Smooth muscle cell (in vitro differentiated cells): ENCODE measurements around the gene BPIFA2. TPM values are rescaled to one million over a fixed set of nuclear protein-coding genes. Genes with fewer than 3 reads are reported as not detected.

Experiments
- DNase-seq: peaks from one replicate; lab custom pipeline; 2025; ENCODE audit not compliant: unreplicated experiment; lab: John Stamatoyannopoulos, UW
- H2AFZ ChIP-seq: fragments of 200-600 bp; sonication (generic); 2 replicates; pipeline ENCODE4 v1.6.0; 2016; ENCODE audit warnings: antibody characterized with exemption, low read depth, mild to moderate bottlenecking
- H3F3A ChIP-seq: fragments of 200-600 bp; sonication (generic); 2 replicates; pipeline ENCODE4 v1.6.0; 2017; ENCODE audit warnings: antibody characterized with exemption, low read depth
- H3K27ac ChIP-seq: fragments of 200-600 bp; sonication (generic); 2 replicates; pipeline ENCODE4 v1.5.1; 2016; ENCODE audit warnings: low read depth, mild to moderate bottlenecking
- H3K27me3 ChIP-seq: fragments of 200-600 bp; sonication (generic); 2 replicates; pipeline ENCODE4 v1.6.1; 2016; ENCODE audit warnings: low read depth, mild to moderate bottlenecking
- H3K36me3 ChIP-seq: fragments of 200-600 bp; sonication (generic); 2 replicates; pipeline ENCODE4 v1.5.1; 2016; ENCODE audit warnings: low read depth
- H3K4me1 ChIP-seq: fragments of 200-600 bp; sonication (generic); 2 replicates; pipeline ENCODE4 v1.5.1; 2016; ENCODE audit warnings: low read depth
- H3K4me2 ChIP-seq: fragments of 200-600 bp; sonication (generic); 2 replicates; pipeline ENCODE4 v1.6.0; 2016; ENCODE audit warnings: mild to moderate bottlenecking
- H3K4me3 ChIP-seq: fragments of 200-600 bp; sonication (generic); 2 replicates; pipeline ENCODE4 v1.5.1; 2016; ENCODE audit warnings: mild to moderate bottlenecking
- H3K79me2 ChIP-seq: fragments of 200-600 bp; sonication (generic); 2 replicates; pipeline ENCODE4 v1.6.0; 2016; ENCODE audit warnings: low read depth, mild to moderate bottlenecking
- H3K9ac ChIP-seq: fragments of 200-600 bp; sonication (generic); 2 replicates; pipeline ENCODE4 v1.6.0; 2016; ENCODE audit warnings: low read depth
- H3K9me3 ChIP-seq: fragments of 200-600 bp; sonication (generic); replicated peaks from 2 replicates; pipeline ENCODE4 v1.5.1; 2016; ENCODE audit warnings: low read depth
- H4K20me1 ChIP-seq: fragments of 200-600 bp; sonication (generic); 2 replicates; pipeline ENCODE4 v1.6.0; 2016; ENCODE audit warnings: low read depth
- WGBS: methylation state at CpG from one replicate; pipeline ENCODE4 v1.1.7; 2016; ENCODE audit warnings: low lambda C conversion rate; 5-methylcytosine and 5-hydroxymethylcytosine counted together
- polyA plus RNA-seq: library from polyadenylated mRNA; unstranded; fragments of >200 nt; fragmentation: Nextera tagmentation; extraction: Ambion mirVana; gene quantifications from 2 replicates; pipeline ENCODE4 v1.2.1, GENCODE V29; 2016
- total RNA-seq: library from RNA; depleted of rRNA; stranded (reverse); fragments of >200 nt; gene quantifications from 2 replicates; pipeline ENCODE4 v1.2.3, GENCODE V29; 2014
- TF ChIP-seq, protein P1 (sequence below): fragments of 200-600 bp; sonication (generic); IDR thresholded peaks from 2 replicates; pipeline ENCODE4 v1.5.1; 2017; ENCODE audit warnings: borderline replicate concordance, mild to moderate bottlenecking, antibody characterized with exemption; ENCODE audit not compliant: insufficient read depth, poor library complexity, severe bottlenecking

BPIFA2 gene
- total and polyA plus RNA-seq, 2 experiments from 2014 or later, result not detected

DNA sequence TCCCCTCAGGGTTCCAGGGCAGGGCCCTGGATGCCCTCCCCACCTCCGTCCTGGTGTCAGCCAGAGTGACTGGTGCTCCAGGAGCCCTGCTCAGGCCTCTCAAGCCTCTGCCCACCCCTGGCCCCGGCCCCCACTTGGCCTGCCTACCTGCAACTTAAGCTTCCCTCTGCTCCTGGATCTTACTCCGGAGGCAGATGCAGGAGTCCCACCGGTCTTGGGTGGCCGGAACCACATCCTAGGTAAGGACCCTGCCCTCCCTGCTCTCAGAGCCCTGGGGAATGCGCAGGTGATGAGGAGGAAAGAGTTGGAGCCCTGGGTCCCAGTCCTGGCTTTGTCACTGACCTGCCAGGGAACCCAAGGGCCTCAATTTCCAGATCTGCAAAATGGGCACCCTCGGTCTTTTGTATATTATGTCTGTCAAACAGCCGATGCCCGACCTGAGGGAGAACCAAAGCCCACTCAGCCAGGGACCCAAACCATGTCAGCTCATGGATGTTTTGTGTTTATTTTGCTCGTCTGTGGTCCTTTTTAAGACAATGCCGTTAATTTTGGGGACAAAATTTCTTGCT is 34.5 kb upstream of the BPIFA2 start:
- Histone ChIP-seq H3K9me3 (no peaks in the 10 kb centered on the region), H3K4me1 (no peaks in the 10 kb centered on the region), H3K27ac (no peak overlapping the region), H3K27me3 (no peaks in the 10 kb centered on the region), H3K4me2 (no peak overlapping the region), H4K20me1 (no peaks in the 10 kb centered on the region), H3K9ac (no peak overlapping the region), H3F3A (no peaks in the 10 kb centered on the region), H3K79me2 (no peaks in the 10 kb centered on the region), H3K36me3 (no peaks in the 10 kb centered on the region), H3K4me3 (no peak overlapping the region), H2AFZ (no peak overlapping the region)
- DNase-seq, result no peak
- TF ChIP-seq, protein P1, sequence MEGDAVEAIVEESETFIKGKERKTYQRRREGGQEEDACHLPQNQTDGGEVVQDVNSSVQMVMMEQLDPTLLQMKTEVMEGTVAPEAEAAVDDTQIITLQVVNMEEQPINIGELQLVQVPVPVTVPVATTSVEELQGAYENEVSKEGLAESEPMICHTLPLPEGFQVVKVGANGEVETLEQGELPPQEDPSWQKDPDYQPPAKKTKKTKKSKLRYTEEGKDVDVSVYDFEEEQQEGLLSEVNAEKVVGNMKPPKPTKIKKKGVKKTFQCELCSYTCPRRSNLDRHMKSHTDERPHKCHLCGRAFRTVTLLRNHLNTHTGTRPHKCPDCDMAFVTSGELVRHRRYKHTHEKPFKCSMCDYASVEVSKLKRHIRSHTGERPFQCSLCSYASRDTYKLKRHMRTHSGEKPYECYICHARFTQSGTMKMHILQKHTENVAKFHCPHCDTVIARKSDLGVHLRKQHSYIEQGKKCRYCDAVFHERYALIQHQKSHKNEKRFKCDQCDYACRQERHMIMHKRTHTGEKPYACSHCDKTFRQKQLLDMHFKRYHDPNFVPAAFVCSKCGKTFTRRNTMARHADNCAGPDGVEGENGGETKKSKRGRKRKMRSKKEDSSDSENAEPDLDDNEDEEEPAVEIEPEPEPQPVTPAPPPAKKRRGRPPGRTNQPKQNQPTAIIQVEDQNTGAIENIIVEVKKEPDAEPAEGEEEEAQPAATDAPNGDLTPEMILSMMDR, result no peak
- 88% methylated on average over 11 of the region's 11 CpGs for WGBS

DNA sequence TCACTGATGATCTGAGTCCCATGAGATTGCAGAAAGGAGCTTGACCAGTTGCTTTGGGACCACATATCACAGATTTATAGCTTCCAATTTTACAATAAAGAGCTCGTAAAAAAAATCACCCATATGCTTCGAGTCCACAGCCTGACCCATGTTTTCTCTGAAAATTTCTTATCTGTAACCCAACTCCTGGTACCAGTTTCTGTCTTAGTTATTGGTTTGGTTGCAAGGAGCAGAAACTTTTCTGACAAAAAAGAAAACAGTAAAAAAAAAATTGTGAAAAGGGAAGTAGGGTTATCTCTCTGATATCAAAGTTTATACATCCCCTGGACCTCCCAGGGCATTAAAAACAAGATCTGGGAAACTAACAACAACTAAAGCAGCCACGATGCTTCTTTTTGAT is 30.8 kb upstream of the BPIFA2 start:
- no peaks in the 10 kb centered on the region for H4K20me1 ChIP-seq
- H3K4me3 ChIP-seq, result no peak overlapping the region
- H3K27me3 ChIP-seq, result no peaks in the 10 kb centered on the region
- no peak for DNase-seq
- H3K36me3 ChIP-seq, result no peaks in the 10 kb centered on the region
- no peak overlapping the region for H3K27ac ChIP-seq
- no peaks in the 10 kb centered on the region for H3K9me3 ChIP-seq
- no peak overlapping the region for H3K4me2 ChIP-seq
- H3K79me2 ChIP-seq, result no peaks in the 10 kb centered on the region
- H3K9ac ChIP-seq, result no peak overlapping the region
- TF ChIP-seq, protein P1, result no peak
- no peaks in the 10 kb centered on the region for H3K4me1 ChIP-seq
- no peak overlapping the region for H2AFZ ChIP-seq
- 75% methylated on average over 3 of the region's 3 CpGs for WGBS
- no peaks in the 10 kb centered on the region for H3F3A ChIP-seq

DNA sequence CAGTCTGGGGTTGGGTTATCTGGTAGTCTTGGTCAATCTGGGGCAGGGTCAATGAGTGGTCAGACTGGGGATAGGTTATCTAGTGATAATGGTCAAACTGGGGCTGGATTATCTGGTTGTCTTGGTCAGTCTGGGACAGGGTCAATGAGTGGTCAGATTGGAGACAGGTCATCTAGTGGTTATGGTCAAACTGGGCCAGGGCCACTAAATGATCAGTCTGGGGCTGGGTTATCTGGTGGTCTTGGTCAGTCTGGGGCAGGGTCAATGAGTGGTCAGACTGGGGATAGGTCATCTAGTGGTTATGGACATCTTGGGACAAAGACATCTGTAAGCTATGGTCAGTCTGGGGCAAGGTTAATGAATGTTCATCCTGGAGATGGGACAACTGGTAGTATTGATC is 28.5 kb upstream of the BPIFA2 start:
- Histone ChIP-seq H3K36me3 (no peaks in the 10 kb centered on the region), H4K20me1 (no peaks in the 10 kb centered on the region), H3K27ac (no peak overlapping the region), H3K4me2 (no peak overlapping the region), H3F3A (no peaks in the 10 kb centered on the region), H3K9me3 (no peaks in the 10 kb centered on the region), H3K9ac (no peak overlapping the region), H3K4me1 (no peaks in the 10 kb centered on the region), H3K4me3 (no peak overlapping the region), H3K79me2 (no peaks in the 10 kb centered on the region), H3K27me3 (no peaks in the 10 kb centered on the region), H2AFZ (no peak overlapping the region)
- TF ChIP-seq, protein P1, result no peak
- no peak for DNase-seq

DNA sequence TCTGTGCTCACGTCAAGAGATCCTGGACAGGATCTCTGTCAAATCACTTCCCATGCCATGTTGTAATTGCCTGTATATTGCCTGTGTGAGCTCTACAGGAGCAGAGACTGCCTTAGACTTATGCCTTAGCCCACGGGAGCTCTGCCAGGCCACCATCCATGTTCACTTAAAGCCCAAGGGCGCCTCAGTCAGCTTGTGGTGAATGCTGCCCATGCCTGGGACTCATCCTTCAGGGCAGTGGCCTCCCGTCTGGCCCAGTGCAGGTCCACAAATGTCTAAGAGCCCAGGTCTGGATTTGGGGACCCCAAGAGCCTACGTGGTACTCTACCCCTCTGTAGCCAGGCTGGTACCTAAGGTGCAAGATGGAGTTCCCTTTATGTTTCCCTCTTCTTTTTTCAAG is 22.4 kb upstream of the BPIFA2 start:
- DNase-seq, result no peak
- H3K27me3 ChIP-seq, result peaks cover 14% of the 10 kb centered on the region

More for the DNA sequence above, 22.4 kb upstream of the BPIFA2 start:
- Histone ChIP-seq H3K4me3 (no peak overlapping the region), H3K4me1 (no peaks in the 10 kb centered on the region), H3K4me2 (no peak overlapping the region), H3K27ac (no peak overlapping the region), H3F3A (no peaks in the 10 kb centered on the region), H3K9me3 (no peaks in the 10 kb centered on the region), H3K79me2 (no peaks in the 10 kb centered on the region), H3K36me3 (no peaks in the 10 kb centered on the region), H2AFZ (no peak overlapping the region), H3K9ac (no peak overlapping the region), H4K20me1 (no peaks in the 10 kb centered on the region)
- WGBS, result 81% methylated on average over 5 of the region's 5 CpGs
- TF ChIP-seq, protein P1, result no peak
